ENCODE data around the gene MCF2L2.

GRCh38 chr3:183401678-183402077 is 26.7 kb downstream of the MCF2L2 start:
- TF ChIP-seq CTCF (IDR thresholded peaks at IDR 0.05) (no peak), EZH2 (IDR thresholded peaks at IDR 0.05; ENCODE audit: borderline replicate concordance, insufficient read depth, low read depth, low read length, poor library complexity, severe bottlenecking) (no peak)

Measured in B cell (primary cell).